H1 (cell line): ENCODE data around the gene SOX6.

ENCODE experiments used
- JUND ChIP-seq: IDR thresholded peaks from 2 replicates; pipeline ENCODE4 v1.6.1; 2011; ENCODE audit warnings: mild to moderate bottlenecking, improper control_type of control experiment, low read length
- POLR2A ChIP-seq, 2 experiments: IDR thresholded peaks; 1 replicate in 1 of 2; 2 replicates in 1 of 2; pipeline ENCODE4 v1.6.1; 2011; ENCODE audit warnings: low read depth in 2 of 2, low read length in 2 of 2, mild to moderate bottlenecking in 2 of 2; ENCODE audit errors: control extremely low read depth in 1 of 2
- RBBP5 ChIP-seq: IDR thresholded peaks from 2 replicates; pipeline ENCODE4 v1.7.1; 2012; ENCODE audit warnings: low read depth, mild to moderate bottlenecking, inconsistent platforms, low read length, moderate library complexity, borderline replicate concordance
- SP1 ChIP-seq: IDR thresholded peaks from 2 replicates; pipeline ENCODE4 v1.6.1; 2011; ENCODE audit warnings: low read depth, low read length
- TF ChIP-seq, protein P1 (sequence below): IDR thresholded peaks from 2 replicates; pipeline ENCODE4 v1.6.1; 2012; ENCODE audit warnings: low read length, inconsistent platforms
- TF ChIP-seq, protein P2 (sequence below), 3 experiments: IDR thresholded peaks; 1 replicate in 2 of 3; 2 replicates in 1 of 3; pipeline versions ENCODE4 v1.5.1 to v1.6.1; 2011; ENCODE audit warnings: low read length in 3 of 3, mild to moderate bottlenecking in 3 of 3, inconsistent platforms in 2 of 3, low read depth in 1 of 3, moderate library complexity in 1 of 3; ENCODE audit not compliant: insufficient read depth in 1 of 3; ENCODE audit errors: control extremely low read depth in 1 of 3
- TF ChIP-seq, protein P3 (sequence below): IDR thresholded peaks from 2 replicates; pipeline ENCODE4 v1.6.1; 2011; ENCODE audit warnings: low read length, improper control_type of control experiment

GRCh38 chr11:15933886-15934625 is 422.3 kb downstream of the SOX6 start:
- TF ChIP-seq JUND, result no peak
- no peak for TF ChIP-seq SP1
- TF ChIP-seq, protein P1, sequence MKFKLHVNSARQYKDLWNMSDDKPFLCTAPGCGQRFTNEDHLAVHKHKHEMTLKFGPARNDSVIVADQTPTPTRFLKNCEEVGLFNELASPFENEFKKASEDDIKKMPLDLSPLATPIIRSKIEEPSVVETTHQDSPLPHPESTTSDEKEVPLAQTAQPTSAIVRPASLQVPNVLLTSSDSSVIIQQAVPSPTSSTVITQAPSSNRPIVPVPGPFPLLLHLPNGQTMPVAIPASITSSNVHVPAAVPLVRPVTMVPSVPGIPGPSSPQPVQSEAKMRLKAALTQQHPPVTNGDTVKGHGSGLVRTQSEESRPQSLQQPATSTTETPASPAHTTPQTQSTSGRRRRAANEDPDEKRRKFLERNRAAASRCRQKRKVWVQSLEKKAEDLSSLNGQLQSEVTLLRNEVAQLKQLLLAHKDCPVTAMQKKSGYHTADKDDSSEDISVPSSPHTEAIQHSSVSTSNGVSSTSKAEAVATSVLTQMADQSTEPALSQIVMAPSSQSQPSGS, result no peak
- TF ChIP-seq RBBP5, result no peak
- TF ChIP-seq, protein P2, sequence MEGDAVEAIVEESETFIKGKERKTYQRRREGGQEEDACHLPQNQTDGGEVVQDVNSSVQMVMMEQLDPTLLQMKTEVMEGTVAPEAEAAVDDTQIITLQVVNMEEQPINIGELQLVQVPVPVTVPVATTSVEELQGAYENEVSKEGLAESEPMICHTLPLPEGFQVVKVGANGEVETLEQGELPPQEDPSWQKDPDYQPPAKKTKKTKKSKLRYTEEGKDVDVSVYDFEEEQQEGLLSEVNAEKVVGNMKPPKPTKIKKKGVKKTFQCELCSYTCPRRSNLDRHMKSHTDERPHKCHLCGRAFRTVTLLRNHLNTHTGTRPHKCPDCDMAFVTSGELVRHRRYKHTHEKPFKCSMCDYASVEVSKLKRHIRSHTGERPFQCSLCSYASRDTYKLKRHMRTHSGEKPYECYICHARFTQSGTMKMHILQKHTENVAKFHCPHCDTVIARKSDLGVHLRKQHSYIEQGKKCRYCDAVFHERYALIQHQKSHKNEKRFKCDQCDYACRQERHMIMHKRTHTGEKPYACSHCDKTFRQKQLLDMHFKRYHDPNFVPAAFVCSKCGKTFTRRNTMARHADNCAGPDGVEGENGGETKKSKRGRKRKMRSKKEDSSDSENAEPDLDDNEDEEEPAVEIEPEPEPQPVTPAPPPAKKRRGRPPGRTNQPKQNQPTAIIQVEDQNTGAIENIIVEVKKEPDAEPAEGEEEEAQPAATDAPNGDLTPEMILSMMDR (IDR thresholded peaks at IDR 0.05; ENCODE audit: control extremely low read depth in 1 of 3, insufficient read depth in 1 of 3, low read depth in 1 of 3, low read length in 3 of 3), result no peak
- TF ChIP-seq, protein P3, sequence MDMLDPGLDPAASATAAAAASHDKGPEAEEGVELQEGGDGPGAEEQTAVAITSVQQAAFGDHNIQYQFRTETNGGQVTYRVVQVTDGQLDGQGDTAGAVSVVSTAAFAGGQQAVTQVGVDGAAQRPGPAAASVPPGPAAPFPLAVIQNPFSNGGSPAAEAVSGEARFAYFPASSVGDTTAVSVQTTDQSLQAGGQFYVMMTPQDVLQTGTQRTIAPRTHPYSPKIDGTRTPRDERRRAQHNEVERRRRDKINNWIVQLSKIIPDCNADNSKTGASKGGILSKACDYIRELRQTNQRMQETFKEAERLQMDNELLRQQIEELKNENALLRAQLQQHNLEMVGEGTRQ, result no peak
- no peak for TF ChIP-seq POLR2A (IDR thresholded peaks at IDR 0.05; ENCODE audit: control extremely low read depth in 1 of 2, low read depth in 2 of 2, low read length in 2 of 2)
